CD8-positive, alpha-beta memory T cell (primary cell): ENCODE results near the gene ANK3. TPM values are rescaled to one million over a fixed set of nuclear protein-coding genes. Genes with fewer than 3 reads are reported as not detected.

Experiments used
- CTCF ChIA-PET: fragments of 350-600 bp; sonication (Branson Sonifier 250); formaldehyde crosslinking; loops from one replicate; lab custom pipeline; 2021; ENCODE audit warnings: antibody characterized with exemption; lab: Charles Lee
- POLR2A ChIA-PET: fragments of 350-600 bp; sonication (Branson Sonifier 250); formaldehyde crosslinking; loops from one replicate; lab custom pipeline; 2021; ENCODE audit warnings: antibody characterized with exemption; lab: Charles Lee
- DNase-seq, 5 donors: peaks; one replicate each; pipeline versions ENCODE4 v3.0.0 to v3.0.0-alpha.2; 2020 to 2022; ENCODE audit warnings: mixed read lengths in 1 of 5
- H3K27ac ChIP-seq: one replicate; pipeline ENCODE4 v1.7.0; 2013; ENCODE audit warnings: low read depth, mild to moderate bottlenecking, low read length, moderate library complexity
- H3K27me3 ChIP-seq: 2 replicates; pipeline ENCODE4 v1.7.0; 2013; ENCODE audit warnings: low read length, mild to moderate bottlenecking; ENCODE audit not compliant: insufficient read depth, poor library complexity, severe bottlenecking
- H3K36me3 ChIP-seq: 2 replicates; pipeline ENCODE4 v1.7.0; 2013; ENCODE audit warnings: mild to moderate bottlenecking, low read length, moderate library complexity; ENCODE audit not compliant: insufficient read depth
- H3K4me1 ChIP-seq: 2 replicates; pipeline ENCODE4 v1.7.0; 2013; ENCODE audit warnings: mild to moderate bottlenecking, low read length, moderate library complexity; ENCODE audit not compliant: insufficient read depth
- H3K4me3 ChIP-seq: 2 replicates; pipeline ENCODE4 v1.7.0; 2013; ENCODE audit warnings: mild to moderate bottlenecking, low read length
- H3K9me3 ChIP-seq: 2 replicates; pipeline ENCODE4 v1.7.0; 2013; ENCODE audit warnings: mild to moderate bottlenecking, low read length
- H3K27ac Mint-ChIP-seq, 8 donors: one replicate each; pipeline ENCODE4 v1.8.0; 2020 to 2021; ENCODE audit warnings: mixed read lengths in 8 of 8, mild to moderate bottlenecking in 6 of 8, inconsistent platforms in 3 of 8, moderate library complexity in 3 of 8
- H3K27me3 Mint-ChIP-seq, 2 donors: one replicate each; pipeline ENCODE4 v1.8.0; 2020 to 2021; ENCODE audit warnings: mixed read lengths in 2 of 2, mild to moderate bottlenecking in 1 of 2, moderate library complexity in 1 of 2
- H3K36me3 Mint-ChIP-seq, 3 donors: one replicate each; pipeline ENCODE4 v1.8.0; 2020 to 2021; ENCODE audit warnings: mixed read lengths in 3 of 3, inconsistent platforms in 1 of 3, mild to moderate bottlenecking in 1 of 3
- H3K4me1 Mint-ChIP-seq, 3 donors: one replicate each; pipeline ENCODE4 v1.8.0; 2020 to 2021; ENCODE audit warnings: mixed read lengths in 3 of 3, inconsistent platforms in 1 of 3, mild to moderate bottlenecking in 1 of 3
- H3K4me3 Mint-ChIP-seq, 7 donors: one replicate each; pipeline ENCODE4 v1.8.0; 2020 to 2021; ENCODE audit warnings: mixed read lengths in 7 of 7, mild to moderate bottlenecking in 6 of 7, moderate library complexity in 4 of 7, inconsistent platforms in 2 of 7
- H3K9me3 Mint-ChIP-seq, 5 donors: one replicate each; pipeline ENCODE4 v1.8.0; 2020 to 2022; ENCODE audit warnings: mixed read lengths in 5 of 5, mild to moderate bottlenecking in 3 of 5, moderate library complexity in 2 of 5, inconsistent platforms in 1 of 5
- polyA plus RNA-seq: library from polyadenylated mRNA; unstranded; fragments of 300-500 nt; fragmentation: Illumina TruSeq; gene quantifications from one replicate; pipeline ENCODE4 v1.2.3, GENCODE V29; 2021
- total RNA-seq, 2 experiments: library from RNA; stranded (reverse); gene quantifications; one replicate each; pipeline ENCODE4 v1.2.3, GENCODE V29; 2021

Gene ANK3
- total and polyA plus RNA-seq, 3 experiments from 2014 or later = 10.2 to 12.8 (median 11.8) TPM

DNA sequence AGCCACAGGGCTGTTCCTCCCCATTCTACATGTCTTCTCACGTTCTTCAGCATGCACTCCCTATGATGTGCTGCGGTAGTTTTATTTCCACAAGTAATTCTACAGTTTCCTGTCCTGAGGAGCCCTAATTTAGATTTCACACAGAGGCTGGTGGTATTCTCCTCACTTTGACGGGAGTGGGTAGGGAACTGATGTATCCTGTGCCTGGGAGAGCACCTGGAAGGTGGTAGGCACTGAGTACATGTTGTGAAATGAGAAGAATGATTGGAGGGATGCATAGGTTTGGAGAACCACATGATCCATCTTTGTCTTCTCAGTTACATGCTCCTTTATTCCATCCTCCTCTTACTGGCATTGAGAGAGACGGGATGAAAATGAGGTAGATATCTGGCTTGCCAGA is 365.2 kb downstream of the ANK3 start:
- no peaks in the 10 kb centered on the region for H3K36me3 ChIP-seq
- Mint-ChIP-seq H3K27me3 (no peaks in the 10 kb centered on the region), H3K27ac (no peak overlapping the region), H3K4me3 (no peak overlapping the region), H3K36me3 (no peaks in the 10 kb centered on the region), H3K4me1 (no peaks in the 10 kb centered on the region), H3K9me3 (no peaks in the 10 kb centered on the region)
- no peak for DNase-seq
- ChIA-PET POLR2A (no interaction called here), CTCF (interaction anchor here (1.0 to 1.2 kb wide), 2 partner anchors 8 to 22 kb away, joined by 4 to 7 read pairs; no protein-coding TSS in a partner anchor)
- H3K27ac ChIP-seq = no peak overlapping the region
- no peaks in the 10 kb centered on the region for H3K27me3 ChIP-seq
- H3K4me1 ChIP-seq = no peaks in the 10 kb centered on the region
- H3K9me3 ChIP-seq = no peaks in the 10 kb centered on the region
- H3K4me3 ChIP-seq = no peak overlapping the region

DNA sequence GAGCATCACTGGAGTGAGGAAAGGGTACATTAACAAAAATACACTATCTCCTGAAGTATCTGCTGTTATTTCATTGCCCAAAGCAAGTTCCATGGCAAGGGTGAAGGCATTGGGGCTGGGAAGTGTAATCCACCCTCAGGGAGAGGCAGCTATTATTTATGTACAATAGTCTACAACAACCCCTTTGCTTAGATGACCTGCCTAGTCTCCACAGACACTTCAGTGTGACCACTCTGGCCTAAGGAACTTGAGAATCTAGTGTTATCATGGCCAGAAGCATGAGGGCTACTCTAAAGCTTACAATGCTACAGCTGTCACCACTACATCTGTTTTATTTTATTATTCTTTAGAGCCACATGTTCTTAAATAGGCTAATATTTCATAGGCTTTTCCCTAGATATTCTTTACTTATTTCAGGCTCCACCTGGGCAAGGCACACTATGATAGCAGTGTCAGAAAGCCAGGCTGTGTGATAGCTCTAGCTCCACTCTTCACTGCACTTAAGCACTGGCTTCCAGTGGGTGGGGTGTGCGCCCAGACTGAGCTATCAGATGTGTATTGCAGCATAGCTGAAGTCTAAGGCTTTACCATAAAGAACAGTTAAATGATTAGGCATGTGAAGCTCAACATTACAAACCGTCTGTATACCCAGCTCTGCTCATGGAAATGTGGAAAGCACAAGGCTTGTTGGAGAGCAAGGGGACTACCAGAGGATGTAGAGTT is 366.4 kb downstream of the ANK3 start:
- DNase-seq = no peak
- Mint-ChIP-seq H3K9me3 (peaks cover 0 to 1% (median 0%) of the 10 kb centered on the region in 5 donors), H3K4me1 (no peaks in the 10 kb centered on the region), H3K27me3 (peaks cover 4% of the 10 kb centered on the region in 2 donors), H3K27ac (no peak overlapping the region), H3K36me3 (no peaks in the 10 kb centered on the region), H3K4me3 (no peak overlapping the region)
- Histone ChIP-seq H3K4me3 (no peak overlapping the region), H3K27ac (no peak overlapping the region), H3K27me3 (no peaks in the 10 kb centered on the region), H3K36me3 (no peaks in the 10 kb centered on the region), H3K4me1 (no peaks in the 10 kb centered on the region), H3K9me3 (no peaks in the 10 kb centered on the region)
- CTCF ChIA-PET = interaction anchor here (1.0 to 1.2 kb wide), 3 partner anchors 9 to 21 kb away, joined by 3 to 7 read pairs (median 4); no protein-coding TSS in a partner anchor
- POLR2A ChIA-PET = no interaction called here

GRCh38 chr10:60021361-60021760 is 368.3 kb downstream of the ANK3 start:
- no peak overlapping the region for H3K4me3 Mint-ChIP-seq
- no peak overlapping the region for H3K27ac Mint-ChIP-seq
- H3K9me3 Mint-ChIP-seq = peaks cover 0 to 1% (median 0%) of the 10 kb centered on the region in 5 donors
- Histone ChIP-seq H3K36me3 (no peaks in the 10 kb centered on the region), H3K9me3 (no peaks in the 10 kb centered on the region), H3K27ac (no peak overlapping the region), H3K4me3 (no peak overlapping the region), H3K27me3 (no peaks in the 10 kb centered on the region), H3K4me1 (no peaks in the 10 kb centered on the region)
- POLR2A ChIA-PET = no interaction called here
- H3K4me1 Mint-ChIP-seq = no peaks in the 10 kb centered on the region
- no peak for DNase-seq
- peaks cover 4 to 8% of the 10 kb centered on the region in 2 donors for H3K27me3 Mint-ChIP-seq
- CTCF ChIA-PET = interaction anchor here (1.0 kb wide), 1 partner anchor 9 kb away, joined by 4 read pairs; no protein-coding TSS in a partner anchor
- H3K36me3 Mint-ChIP-seq = no peaks in the 10 kb centered on the region

DNA sequence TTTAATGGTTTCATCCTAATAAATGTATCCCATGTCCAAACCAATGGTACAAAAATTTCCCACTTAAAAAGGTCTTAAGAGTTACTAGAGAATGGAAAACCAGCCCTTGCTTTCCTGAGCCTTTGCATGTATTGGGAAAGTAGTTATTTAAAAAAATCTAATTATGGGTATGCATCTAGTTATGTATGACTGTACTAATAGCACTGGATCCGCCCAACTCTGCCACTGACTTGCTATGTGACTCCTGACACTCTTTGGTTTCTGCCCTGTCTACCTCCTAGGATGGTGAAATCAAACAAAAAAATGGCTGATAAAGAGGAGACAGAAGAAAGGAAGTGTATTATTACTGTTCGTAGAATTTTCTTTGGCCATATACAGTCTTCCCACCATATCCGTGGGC is 372.9 kb downstream of the ANK3 start:
- POLR2A ChIA-PET = no interaction called here
- Mint-ChIP-seq H3K9me3 (peaks cover 0 to 1% (median 0%) of the 10 kb centered on the region in 5 donors), H3K4me1 (no peaks in the 10 kb centered on the region), H3K27ac (no peak overlapping the region), H3K4me3 (no peak overlapping the region), H3K27me3 (peaks cover 12 to 24% of the 10 kb centered on the region in 2 donors), H3K36me3 (no peaks in the 10 kb centered on the region)
- no peak overlapping the region for H3K4me3 ChIP-seq
- H3K27ac ChIP-seq = no peak overlapping the region
- CTCF ChIA-PET = no interaction called here
- no peaks in the 10 kb centered on the region for H3K4me1 ChIP-seq
- no peaks in the 10 kb centered on the region for H3K27me3 ChIP-seq
- no peaks in the 10 kb centered on the region for H3K9me3 ChIP-seq
- DNase-seq = no peak
- no peaks in the 10 kb centered on the region for H3K36me3 ChIP-seq

DNA sequence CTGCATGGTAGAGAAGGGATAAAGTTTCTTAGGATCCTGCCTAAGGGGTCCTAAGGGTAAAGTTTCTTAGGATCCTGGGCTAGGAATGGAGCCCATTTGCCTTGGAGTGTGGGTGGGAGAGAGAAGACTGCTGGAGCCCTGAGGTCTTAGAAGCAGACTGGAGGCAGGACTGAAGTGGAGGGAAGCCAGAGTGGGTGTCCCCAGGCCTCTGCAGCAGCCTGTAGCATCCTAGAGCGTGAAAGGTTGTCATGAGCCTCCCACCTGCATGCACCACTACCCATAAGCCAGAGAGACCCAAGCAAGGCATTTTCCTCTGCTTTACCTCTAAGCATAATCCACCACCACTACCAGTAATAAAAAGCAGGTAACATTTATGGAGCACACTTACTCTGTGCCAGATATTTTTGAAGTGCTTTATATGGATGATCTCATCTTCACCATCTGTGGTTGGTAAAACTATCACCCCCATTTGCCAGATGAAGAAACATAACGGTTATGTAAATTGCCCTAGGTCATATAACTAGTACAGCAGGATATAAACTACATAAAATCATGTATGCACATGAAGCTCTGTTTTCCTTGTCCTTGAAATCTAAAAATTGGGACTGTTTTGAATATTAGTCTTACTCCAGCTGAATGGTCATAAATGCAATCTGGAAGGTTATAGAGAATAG is 379.8 kb downstream of the ANK3 start:
- H3K9me3 ChIP-seq = no peaks in the 10 kb centered on the region
- H3K4me1 ChIP-seq = no peaks in the 10 kb centered on the region
- ChIA-PET CTCF (no interaction called here), POLR2A (no interaction called here)
- Mint-ChIP-seq H3K27me3 (peaks cover 7 to 26% of the 10 kb centered on the region in 2 donors), H3K9me3 (no peaks in the 10 kb centered on the region), H3K4me1 (no peaks in the 10 kb centered on the region), H3K36me3 (no peaks in the 10 kb centered on the region), H3K27ac (no peak overlapping the region), H3K4me3 (no peak overlapping the region)
- H3K27ac ChIP-seq = no peak overlapping the region
- H3K27me3 ChIP-seq = no peaks in the 10 kb centered on the region
- no peak overlapping the region for H3K4me3 ChIP-seq
- DNase-seq = no peak
- no peaks in the 10 kb centered on the region for H3K36me3 ChIP-seq

GRCh38 chr10:60009276-60009675 is 380.4 kb downstream of the ANK3 start:
- Mint-ChIP-seq H3K36me3 (no peaks in the 10 kb centered on the region), H3K9me3 (no peaks in the 10 kb centered on the region), H3K4me3 (no peak overlapping the region), H3K27me3 (peaks cover 7 to 26% of the 10 kb centered on the region in 2 donors), H3K4me1 (no peaks in the 10 kb centered on the region), H3K27ac (no peak overlapping the region)
- no peaks in the 10 kb centered on the region for H3K9me3 ChIP-seq
- H3K4me1 ChIP-seq = no peaks in the 10 kb centered on the region
- no peak for DNase-seq
- no peak overlapping the region for H3K27ac ChIP-seq
- H3K36me3 ChIP-seq = no peaks in the 10 kb centered on the region
- H3K4me3 ChIP-seq = no peak overlapping the region
- H3K27me3 ChIP-seq = no peaks in the 10 kb centered on the region
- CTCF ChIA-PET = no interaction called here
- POLR2A ChIA-PET = no interaction called here

DNA sequence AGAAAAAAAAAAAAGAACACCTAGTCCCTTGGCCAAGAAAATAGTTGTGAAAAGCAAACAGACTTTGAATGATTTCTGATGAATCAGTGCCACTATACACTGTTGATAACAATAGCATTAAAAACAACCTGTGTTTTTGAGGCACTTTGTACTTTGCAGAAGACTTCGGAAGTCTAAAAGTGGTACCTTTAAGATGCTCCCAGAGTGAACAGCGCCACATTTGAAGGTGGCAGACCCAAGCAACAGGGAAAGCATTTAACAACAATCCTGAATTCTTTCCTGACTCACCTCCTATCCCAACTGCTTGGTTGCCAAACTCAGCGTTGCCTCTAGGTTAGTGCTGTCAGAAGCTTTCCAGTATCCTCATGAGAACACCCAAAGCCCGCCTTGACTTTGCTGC is 380.9 kb downstream of the ANK3 start:
- ChIA-PET CTCF (no interaction called here), POLR2A (no interaction called here)
- H3K4me3 ChIP-seq = no peak overlapping the region
- no peak for DNase-seq
- no peak overlapping the region for H3K4me3 Mint-ChIP-seq
- no peaks in the 10 kb centered on the region for H3K36me3 Mint-ChIP-seq
- no peaks in the 10 kb centered on the region for H3K9me3 Mint-ChIP-seq
- H3K27ac Mint-ChIP-seq = no peak overlapping the region
- no peak overlapping the region for H3K27ac ChIP-seq
- H3K4me1 ChIP-seq = no peaks in the 10 kb centered on the region
- H3K9me3 ChIP-seq = no peaks in the 10 kb centered on the region
- H3K4me1 Mint-ChIP-seq = no peaks in the 10 kb centered on the region
- H3K36me3 ChIP-seq = no peaks in the 10 kb centered on the region
- peaks cover 7 to 26% of the 10 kb centered on the region in 2 donors for H3K27me3 Mint-ChIP-seq
- H3K27me3 ChIP-seq = no peaks in the 10 kb centered on the region

- H3K9me3 ChIP-seq = no peaks in the 10 kb centered on the region
- H3K27me3 ChIP-seq = no peaks in the 10 kb centered on the region
- POLR2A ChIA-PET = no interaction called here
- Mint-ChIP-seq H3K4me1 (no peaks in the 10 kb centered on the region), H3K9me3 (no peaks in the 10 kb centered on the region), H3K27me3 (peaks cover 5 to 21% of the 10 kb centered on the region in 2 donors), H3K27ac (no peak overlapping the region), H3K4me3 (no peak overlapping the region), H3K36me3 (no peaks in the 10 kb centered on the region)
- H3K4me1 ChIP-seq = no peaks in the 10 kb centered on the region
- DNase-seq = no peak
- no peaks in the 10 kb centered on the region for H3K36me3 ChIP-seq
- H3K27ac ChIP-seq = no peak overlapping the region
- CTCF ChIA-PET = no interaction called here
- H3K4me3 ChIP-seq = no peak overlapping the region
Observed at GRCh38 chr10:60006062-60006461, 383.6 kb downstream of the ANK3 start.
